ENCODE data around the gene CAPN13.

- TF ChIP-seq, protein P1, sequence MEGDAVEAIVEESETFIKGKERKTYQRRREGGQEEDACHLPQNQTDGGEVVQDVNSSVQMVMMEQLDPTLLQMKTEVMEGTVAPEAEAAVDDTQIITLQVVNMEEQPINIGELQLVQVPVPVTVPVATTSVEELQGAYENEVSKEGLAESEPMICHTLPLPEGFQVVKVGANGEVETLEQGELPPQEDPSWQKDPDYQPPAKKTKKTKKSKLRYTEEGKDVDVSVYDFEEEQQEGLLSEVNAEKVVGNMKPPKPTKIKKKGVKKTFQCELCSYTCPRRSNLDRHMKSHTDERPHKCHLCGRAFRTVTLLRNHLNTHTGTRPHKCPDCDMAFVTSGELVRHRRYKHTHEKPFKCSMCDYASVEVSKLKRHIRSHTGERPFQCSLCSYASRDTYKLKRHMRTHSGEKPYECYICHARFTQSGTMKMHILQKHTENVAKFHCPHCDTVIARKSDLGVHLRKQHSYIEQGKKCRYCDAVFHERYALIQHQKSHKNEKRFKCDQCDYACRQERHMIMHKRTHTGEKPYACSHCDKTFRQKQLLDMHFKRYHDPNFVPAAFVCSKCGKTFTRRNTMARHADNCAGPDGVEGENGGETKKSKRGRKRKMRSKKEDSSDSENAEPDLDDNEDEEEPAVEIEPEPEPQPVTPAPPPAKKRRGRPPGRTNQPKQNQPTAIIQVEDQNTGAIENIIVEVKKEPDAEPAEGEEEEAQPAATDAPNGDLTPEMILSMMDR (IDR thresholded peaks at IDR 0.05): no peak
- no peak for TF ChIP-seq EZH2 (IDR thresholded peaks at IDR 0.05)
- no peak for TF ChIP-seq EZH2phosphoT487 (IDR thresholded peaks at IDR 0.05)
These were observed 41.3 kb downstream of the CAPN13 start for GRCh38 chr2:30765876-30766470.
